Activated CD8-positive, alpha-beta memory T cell treated with anti-CD3 and anti-CD28 coated beads, Interleukin-2, amount 50 U/mL, for 24 hours (primary cell): ENCODE measurements around the gene SAFB.

Source experiments
- DNase-seq: peaks from one replicate; pipeline ENCODE4 v3.0.0-alpha.2; 2020; ENCODE audit errors: extremely low read depth

SAFB gene

GRCh38 chr19:5627395-5627904, 4.6 kb downstream of the SAFB start:
- no peak for DNase-seq

- no peak for DNase-seq
Observed at GRCh38 chr19:5628461-5628860, 5.6 kb downstream of the SAFB start.

- no peak for DNase-seq
Observed at GRCh38 chr19:5628919-5629481, 6.1 kb downstream of the SAFB start.

GRCh38 chr19:5631567-5632240, 8.8 kb downstream of the SAFB start:
- DNase-seq = no peak

GRCh38 chr19:5632241-5632612, 9.3 kb downstream of the SAFB start:
- no peak for DNase-seq

- DNase-seq = no peak
Observed at GRCh38 chr19:5632657-5633056, 9.8 kb downstream of the SAFB start.

GRCh38 chr19:5635427-5635826, 12.5 kb downstream of the SAFB start:
- no peak for DNase-seq

- DNase-seq = no peak
Observed at GRCh38 chr19:5637971-5638370, 15.1 kb downstream of the SAFB start.

- no peak for DNase-seq
Observed at GRCh38 chr19:5641171-5641570, 18.3 kb downstream of the SAFB start.

GRCh38 chr19:5642204-5642603, 19.3 kb downstream of the SAFB start:
- no peak for DNase-seq

GRCh38 chr19:5643060-5643459, 20.2 kb downstream of the SAFB start:
- DNase-seq = no peak

GRCh38 chr19:5644037-5644436, 21.2 kb downstream of the SAFB start:
- no peak for DNase-seq

GRCh38 chr19:5645409-5645808, 22.5 kb downstream of the SAFB start:
- DNase-seq = no peak

GRCh38 chr19:5646703-5647102, 23.8 kb downstream of the SAFB start:
- no peak for DNase-seq

GRCh38 chr19:5648464-5648863, 25.6 kb downstream of the SAFB start:
- no peak for DNase-seq

- DNase-seq = no peak
Observed at GRCh38 chr19:5651361-5651760, 28.5 kb downstream of the SAFB start.

GRCh38 chr19:5652261-5652660, 29.4 kb downstream of the SAFB start:
- DNase-seq = no peak

- DNase-seq = no peak
Observed at GRCh38 chr19:5654931-5655330, 32.0 kb downstream of the SAFB start.

- no peak for DNase-seq
Observed at GRCh38 chr19:5655412-5655811, 32.5 kb downstream of the SAFB start.

- no peak for DNase-seq
Observed at GRCh38 chr19:5661483-5661882, 38.6 kb downstream of the SAFB start.

GRCh38 chr19:5663904-5664303, 41.0 kb downstream of the SAFB start:
- no peak for DNase-seq

- DNase-seq = no peak
Observed at GRCh38 chr19:5664515-5664914, 41.6 kb downstream of the SAFB start.

- DNase-seq = no peak
Observed at GRCh38 chr19:5665781-5666513, 43.1 kb downstream of the SAFB start.
